SKM-1 (cell line): ENCODE results near the gene SEC61A1.
A peak's percentile ranks its signal among the peaks of the same experiment; 100 is the strongest.

Experiments used
- DNase-seq: peaks from one replicate; lab custom pipeline; 2025; ENCODE audit not compliant: unreplicated experiment; lab: John Stamatoyannopoulos, UW

SEC61A1 gene

DNA sequence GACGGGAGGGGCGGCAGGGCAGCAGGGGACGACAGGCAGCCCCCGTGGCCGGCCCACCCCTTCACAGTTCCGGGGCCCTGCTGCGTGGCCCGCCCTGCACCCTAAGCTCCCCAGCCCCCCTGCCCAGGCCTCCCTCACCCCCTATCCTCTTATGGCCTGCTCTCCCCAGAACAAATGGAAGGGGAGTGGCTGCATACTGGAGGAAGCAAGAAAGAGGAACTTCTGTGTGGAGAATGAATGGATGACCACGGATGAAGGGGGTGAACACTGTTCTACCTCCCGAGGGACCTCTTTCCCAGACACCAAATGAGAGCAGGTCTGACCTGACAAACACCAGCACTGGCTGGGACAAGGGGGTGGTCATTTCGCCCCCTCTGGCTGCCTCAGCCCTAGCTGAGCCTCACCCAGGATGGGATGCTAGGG lies 25.0 kb downstream of the SEC61A1 start:
- DNase-seq = peak; percentile 12

DNA sequence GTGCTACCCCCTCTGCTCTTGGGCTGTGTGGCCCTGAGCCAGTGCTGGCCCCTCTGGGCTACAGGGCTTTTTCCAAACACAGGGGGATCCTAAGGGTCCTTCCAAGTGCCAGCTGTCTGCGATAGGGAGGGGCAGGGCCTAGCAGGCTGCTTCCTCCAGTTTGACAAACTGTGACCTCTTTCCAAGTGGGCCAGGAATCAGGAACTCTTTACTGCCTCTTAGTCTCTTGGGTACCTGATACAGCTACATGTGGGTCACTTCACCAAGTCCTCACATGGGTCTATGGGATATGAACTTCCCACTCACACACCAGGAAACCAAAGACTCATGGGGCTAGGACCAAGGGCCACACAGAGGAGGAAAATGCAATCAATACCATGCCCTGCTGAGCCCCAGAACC lies 25.4 kb downstream of the SEC61A1 start:
- DNase-seq = no peak

DNA sequence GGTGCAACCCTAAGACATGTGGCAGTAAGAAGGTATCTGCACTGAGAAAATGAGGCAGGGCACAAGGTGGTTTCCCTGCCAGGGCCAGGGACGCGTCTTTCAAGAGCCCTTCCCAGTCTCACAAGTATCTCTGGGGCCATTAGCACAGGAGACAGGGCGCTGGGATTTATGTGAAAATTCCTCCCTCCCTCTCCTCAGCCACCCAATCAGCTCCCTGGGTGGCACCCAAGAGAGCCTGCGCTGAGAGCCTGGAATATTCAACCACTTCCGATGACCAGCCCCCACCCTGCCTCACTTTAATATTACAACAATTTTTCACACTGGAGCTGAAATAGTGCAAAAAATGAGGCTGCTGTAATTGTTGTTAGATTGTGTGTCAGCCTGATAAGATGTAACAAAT lies 26.1 kb downstream of the SEC61A1 start:
- no peak for DNase-seq

DNA sequence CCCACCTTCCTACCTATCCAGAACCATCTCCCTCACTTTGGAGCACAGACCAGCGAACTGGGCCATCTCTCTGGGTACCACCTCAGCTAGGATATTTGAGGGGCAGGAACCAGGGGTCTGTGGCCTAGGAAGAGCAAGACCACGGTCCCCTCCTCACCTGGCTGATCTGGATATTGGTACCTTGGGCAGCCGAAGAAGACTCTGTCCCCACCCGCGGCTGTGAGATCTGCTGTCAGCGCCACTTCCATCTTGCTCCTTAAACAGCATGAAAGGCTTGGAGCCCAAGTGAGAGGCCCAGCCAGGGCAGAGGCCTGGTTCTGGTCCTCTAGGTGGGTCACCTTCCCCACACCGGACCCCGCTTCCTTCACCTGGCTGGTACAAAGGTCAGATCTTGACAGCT lies 26.6 kb downstream of the SEC61A1 start:
- no peak for DNase-seq

DNA sequence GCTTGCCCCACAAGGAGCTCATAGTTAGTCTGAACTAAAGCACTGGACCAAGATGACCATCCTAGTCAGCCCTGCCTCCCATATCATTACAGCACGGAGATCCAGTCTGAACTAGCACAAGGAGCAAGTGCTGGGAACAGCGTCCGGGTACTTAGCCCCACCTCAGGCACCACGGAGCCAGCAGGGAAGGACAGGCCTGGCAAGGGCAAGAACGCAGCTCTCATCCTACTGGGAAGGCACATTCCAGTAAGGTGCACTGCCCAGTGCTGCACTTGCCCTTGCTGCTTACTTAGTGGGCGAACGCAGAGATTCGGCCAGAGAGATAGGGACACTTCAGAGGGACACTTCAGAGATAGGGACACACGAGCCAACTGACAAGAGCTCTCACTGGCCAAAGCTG lies 27.6 kb downstream of the SEC61A1 start:
- no peak for DNase-seq

DNA sequence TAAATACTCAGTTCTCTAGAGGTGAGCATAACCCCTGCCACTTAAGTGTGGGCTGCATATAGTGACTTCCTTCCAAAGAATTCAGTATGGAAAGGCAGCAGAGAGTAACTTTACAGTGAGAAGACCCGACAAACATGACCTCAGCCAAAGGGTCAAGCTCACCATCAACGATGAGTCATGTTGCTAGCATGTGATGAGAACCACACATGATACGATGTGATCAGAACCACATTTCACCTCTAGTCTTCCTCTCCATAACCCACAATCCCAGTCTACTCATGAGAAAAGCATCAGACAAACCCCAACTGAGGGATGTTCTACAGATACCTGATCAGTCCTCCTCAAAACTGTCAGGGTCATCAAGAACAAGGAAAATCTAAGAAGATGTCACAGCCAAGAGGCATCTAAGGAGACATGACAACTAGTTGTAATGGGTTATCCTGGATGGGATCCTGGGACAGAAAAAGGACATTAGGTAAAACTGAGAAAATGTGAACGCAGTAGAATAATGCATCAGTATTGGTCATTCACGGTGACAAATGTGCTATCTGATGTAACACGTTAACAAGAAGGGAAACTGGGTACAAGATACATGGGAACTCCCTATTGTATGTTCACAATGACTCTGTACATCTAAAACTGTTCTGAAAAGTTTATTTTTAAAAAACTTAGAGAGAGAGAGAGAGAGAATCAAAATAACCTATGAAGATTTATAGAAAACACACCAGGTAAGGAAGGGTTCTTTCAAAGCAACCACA lies 28.3 kb downstream of the SEC61A1 start:
- no peak for DNase-seq

DNA sequence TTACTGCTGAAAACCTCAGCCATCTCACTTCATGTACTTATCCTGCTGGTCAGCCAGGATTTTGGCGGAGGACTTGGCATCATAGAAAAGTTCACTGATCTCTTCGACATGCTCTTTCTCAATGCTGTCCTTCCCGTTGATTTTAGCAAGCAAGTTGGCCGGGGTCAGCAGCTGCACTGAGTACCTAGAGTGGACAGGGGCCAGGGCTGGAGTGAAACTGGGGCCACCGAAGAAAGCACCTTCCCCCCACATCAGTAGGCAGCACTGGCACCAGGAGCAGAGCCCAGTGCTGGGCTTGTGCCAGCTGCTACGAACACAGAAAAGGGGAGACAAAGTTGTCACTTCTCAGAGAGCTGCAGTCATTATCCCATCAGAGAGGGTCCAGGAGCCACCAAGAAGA lies 29.0 kb downstream of the SEC61A1 start:
- DNase-seq = no peak

DNA sequence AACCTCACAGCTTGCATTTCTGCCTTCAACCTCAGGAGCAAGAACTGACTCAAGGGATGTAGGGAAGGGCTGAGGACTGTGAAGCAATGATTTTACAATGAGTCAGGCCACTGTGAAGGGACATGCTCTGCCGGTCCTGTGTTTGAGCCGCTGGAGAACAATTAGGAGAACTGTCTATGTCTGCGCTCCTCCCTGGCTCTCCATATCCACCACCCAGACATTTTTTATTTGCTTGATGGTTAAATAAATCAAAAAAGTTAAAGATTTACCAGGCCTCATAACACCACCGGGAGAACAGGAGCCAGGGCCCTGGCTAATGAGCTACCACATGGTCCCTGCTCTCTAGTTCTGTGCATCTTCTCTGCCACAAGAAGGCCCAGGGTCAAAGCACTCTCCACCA lies 29.6 kb downstream of the SEC61A1 start:
- no peak for DNase-seq

DNA sequence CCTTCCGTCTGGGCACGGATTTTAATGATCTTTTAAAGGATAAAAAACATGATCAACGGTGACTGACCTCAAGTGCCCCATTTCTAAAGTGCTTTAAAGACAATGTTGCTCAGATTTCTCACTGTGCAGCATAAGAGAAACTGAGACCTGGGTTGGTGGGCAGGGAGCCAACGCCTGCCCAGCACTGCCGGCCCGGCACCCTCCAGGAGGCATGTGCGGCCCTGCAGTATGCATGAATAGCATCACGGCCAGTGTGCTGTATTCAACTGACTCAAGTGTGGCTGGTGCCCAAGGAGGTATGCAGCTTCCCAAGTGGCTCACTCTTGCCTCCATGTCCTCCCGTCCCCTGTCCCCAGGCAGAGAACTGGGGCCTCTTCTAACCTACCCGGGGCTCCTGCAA lies 30.3 kb downstream of the SEC61A1 start:
- no peak for DNase-seq

DNA sequence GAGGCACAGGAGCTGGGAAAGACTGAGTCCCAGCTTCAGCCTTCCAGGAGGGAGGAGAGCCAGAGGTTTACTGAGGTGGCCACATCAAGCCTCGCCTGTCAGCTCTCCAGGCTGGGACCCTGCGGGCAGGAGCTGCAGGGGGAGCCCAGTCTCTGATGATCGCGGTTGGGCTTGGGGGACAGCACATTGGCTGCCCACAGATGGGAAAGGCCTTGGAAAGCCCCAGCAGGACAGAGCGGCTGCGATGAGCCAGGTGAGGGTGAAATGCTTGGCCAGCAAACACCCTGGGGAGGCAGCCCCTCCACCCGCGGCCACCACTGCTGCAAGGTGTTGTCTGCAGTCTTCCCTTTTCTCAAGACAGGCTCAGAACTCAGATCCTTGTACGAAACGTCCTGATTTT lies 31.2 kb downstream of the SEC61A1 start:
- no peak for DNase-seq

DNA sequence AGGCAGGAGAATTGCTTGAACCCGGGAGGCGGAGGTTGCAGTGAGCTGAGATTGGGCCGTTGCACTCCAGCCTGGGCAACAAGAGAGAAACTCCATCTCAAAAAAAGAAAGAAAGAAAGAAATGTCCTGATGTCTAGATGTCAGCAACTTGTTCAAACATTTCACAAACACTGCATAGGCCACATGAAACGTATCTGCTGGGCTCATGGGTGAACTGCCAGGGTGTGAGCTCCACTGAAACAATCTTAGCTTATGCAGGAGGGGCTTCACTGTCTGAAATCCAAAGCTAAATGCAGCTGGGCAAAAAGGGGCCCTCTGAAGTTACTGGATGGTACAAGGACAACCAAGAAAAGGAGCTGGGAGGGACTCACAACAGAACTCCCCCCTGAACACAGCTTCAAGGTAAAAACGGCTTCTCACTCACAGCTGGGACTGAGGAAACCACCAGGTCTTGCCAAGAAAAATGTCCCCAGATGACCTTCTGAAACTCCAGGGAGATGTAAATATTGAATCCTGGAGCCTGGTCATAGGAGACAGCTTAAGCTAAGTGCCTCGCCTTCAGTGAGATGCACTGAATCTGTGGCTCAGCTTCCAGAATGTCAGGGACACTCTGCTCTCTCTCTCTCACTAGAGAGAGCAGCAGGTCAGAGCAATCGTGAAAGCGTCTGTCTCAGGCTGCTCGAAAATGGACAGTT lies 31.9 kb downstream of the SEC61A1 start:
- DNase-seq = no peak

DNA sequence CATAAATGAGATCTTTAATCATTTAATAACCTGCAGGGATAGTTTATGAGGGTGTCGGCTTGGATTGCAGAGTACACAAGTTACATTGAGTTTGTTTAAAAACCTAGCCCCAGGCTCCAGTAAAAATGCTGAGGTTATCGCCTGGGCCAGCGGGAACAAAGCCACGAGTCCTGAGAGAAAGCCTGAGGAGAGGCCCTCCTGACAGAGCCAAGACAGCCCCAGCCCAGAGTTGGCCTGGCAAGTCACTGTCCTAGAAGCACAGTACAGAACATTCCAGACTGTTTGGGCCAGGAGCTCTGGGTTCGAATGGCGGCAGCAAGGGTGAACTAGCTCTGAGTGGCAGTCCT lies 32.4 kb downstream of the SEC61A1 start:
- no peak for DNase-seq

DNA sequence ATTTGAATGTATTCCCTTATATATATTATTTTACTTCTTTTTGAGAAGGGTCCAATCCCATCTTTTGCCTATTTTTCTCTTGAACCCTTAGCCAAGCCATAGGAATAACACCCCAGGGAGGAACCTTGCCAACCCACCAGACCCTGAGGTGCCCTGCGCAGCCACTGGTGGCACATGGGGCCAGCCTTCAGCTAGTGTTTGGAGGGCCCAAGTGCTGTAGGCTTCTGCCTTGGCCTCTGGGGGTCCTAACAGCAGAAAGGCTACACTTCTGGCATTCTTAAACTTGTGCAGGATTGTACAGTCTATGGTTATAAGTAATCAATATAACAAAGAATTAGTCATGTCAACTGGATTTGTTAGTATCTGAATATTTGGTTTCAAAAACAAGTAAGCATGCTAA lies 36.9 kb downstream of the SEC61A1 start:
- DNase-seq = no peak

DNA sequence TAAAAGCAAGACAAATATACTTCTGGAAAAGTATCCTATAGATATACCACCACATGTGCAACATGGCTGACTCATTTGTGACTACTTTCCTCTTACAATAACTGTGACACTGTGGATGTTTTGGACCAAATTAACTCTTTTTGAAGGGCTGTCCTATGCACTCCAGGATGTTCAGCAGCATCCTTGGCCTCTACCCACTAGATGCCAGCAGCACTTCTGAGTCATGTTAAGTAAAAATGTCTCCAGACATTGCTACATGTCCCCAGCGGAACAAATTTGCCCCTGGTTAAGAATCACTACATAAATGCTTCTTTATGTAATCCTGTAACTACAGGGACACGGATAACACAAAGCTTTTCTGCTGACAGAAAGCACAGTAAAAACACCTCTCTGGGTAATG lies 39.3 kb downstream of the SEC61A1 start:
- DNase-seq = no peak

DNA sequence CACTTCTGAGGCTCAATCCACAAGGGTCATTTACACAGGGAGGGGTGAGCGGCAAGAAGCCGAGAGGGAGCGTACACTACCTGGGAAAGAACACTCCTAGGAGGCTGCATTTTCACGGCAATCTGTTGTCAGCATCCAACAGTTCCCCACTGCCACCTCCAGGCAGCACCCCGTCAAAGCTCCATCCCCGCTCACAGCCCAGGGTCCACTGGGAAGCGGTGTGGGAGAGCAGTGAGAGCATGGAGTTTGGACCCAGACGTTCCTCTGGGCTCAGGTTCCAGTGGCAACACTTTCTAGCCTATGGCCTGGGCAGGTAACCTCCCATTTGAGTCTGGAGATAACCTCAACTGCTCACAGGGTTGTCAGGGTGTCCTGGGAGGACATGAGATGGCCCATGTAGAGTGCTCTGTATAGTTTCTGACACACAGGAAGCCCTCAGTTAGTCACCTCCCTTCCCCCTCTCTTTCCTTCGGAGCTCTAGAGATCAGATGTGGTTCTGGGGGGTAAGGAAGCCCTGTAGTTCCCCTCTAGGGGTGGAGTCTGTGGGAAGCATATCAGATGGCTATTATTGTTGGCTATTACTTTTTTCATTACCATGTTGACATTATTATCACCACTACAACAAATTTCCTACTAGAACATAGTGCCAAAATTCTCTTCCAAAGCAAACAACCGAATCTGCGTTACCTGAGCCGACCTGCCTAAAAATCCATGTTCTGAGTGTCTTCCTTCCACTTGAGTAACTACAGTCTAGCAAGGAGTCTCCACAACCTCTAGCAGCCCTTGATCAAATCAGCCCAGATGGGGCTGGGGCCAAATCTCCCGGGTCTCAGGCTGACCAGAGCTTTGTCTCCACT lies 42.3 kb downstream of the SEC61A1 start:
- no peak for DNase-seq

DNA sequence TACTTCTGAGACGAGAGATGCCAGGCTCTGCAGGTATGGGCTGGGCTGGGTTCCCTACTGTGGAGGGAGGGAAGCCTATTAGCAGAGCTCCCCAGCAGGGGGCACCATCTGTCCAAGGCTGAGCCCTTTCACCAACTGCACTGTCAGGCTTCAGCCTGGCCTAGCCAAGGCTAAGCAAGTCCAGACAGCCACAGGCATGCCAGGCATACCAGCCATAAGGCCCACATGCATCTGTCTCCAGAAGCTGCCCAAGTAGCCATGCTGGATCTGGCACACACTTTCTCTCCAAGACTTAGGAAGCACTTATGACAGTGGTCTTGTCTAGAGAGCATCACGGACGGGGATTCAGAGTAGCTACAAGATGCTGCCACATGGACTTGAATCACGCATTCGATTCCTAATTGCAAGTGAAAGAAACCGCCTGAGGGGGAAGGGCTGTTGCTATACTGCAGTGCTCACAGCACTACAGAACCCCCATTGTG lies 43.0 kb downstream of the SEC61A1 start:
- DNase-seq = peak; percentile 17

DNA sequence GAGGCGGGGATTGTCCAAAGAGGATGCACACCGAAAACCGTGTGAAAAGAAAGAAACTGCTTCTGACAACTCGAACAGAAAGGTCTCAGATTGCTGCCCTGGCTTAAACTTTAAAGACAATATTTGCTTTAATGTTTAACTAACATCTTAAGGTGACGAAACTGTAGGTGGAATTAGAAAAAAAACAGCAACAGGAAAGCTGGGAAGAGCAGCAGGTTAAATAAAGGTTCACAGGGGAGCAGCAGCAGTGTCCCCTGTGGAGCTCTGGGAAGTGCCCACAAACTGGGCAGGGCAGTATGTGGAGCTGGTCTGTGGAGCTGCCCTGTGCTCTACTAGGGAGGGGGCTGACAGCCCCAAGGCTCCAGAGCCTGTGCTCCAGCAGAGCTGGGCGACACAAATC lies 46.0 kb downstream of the SEC61A1 start:
- no peak for DNase-seq

DNA sequence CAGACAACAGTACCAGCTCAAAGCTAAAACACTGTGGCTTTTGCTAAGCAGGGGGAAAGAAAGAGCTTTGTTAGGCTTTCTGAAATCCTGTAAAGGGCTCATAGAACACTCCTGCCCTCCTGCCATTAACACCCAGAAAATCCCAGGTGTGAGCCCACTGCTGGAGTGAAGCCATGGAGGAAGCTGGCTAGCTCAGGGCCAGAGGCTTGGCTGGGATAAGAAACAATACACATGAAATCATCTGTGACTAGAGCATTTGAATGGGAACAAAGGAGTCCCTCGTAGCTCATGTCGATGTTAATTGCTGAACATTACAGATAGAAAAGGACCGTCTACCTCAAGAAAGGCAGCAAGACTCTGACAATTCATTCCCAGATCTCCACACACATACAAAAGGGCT lies 47.9 kb downstream of the SEC61A1 start:
- DNase-seq = no peak

DNA sequence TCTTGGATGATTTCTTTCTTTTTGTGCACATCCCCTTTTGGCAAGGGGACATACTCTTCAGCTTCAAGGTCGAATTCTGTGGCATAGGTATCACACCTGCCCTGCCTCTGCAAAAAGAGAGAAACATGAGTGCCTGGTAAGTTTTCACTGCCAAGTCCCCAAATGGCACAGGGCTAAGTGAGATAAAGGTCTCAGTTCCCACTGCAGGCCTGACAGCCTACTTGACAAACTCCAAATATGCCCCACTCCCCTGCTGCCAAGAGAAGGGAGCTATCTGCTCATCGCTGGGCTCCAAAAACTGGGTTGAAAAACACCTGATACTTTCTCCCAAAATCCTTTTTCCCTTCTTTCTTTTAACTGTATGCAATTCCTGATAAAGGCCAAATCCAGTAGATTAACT lies 48.4 kb downstream of the SEC61A1 start:
- no peak for DNase-seq

DNA sequence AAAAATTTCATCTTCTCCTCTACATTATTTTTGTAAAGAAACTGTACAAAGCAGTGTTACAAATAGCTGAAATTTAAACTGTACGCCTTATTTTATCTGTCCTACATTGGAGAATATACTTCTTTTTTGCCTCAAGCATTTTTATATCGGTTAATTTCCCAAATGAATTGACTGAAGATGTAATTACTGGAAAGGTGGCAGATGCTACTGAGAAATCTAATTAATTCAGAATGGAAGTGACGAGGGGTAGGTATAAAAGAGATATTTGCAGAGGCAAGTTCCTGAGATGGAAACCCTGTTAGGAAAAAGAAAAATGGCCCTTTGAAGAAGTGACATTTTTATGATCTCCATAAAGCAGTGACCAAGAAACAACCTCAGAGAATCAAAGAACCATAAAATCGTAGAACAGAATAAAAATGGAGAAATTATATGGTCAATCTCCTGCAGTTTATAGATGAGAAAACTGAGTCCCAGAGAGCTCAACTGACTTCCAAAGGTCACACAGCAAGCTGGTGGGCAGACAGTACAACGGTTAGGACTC lies 51.0 kb downstream of the SEC61A1 start:
- DNase-seq = no peak

DNA sequence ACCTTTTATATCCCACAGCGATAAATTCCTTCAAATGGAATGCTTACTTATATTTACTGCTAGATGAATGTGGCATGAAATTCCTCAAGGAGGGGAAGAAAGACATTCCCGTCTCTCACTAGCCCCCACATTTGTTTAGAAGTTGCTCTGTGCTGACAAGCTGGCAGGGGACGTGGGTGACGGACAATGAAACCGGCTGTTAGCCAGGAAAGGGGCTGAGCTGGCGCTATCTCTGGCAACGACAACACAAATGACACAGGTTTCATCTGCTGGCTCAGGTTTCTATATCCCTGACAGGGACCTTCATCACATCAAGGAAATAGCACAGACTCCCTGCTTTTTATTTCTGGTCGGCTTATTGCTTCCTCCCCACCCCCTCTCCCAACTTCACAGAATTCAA lies 55.6 kb downstream of the SEC61A1 start:
- no peak for DNase-seq

DNA sequence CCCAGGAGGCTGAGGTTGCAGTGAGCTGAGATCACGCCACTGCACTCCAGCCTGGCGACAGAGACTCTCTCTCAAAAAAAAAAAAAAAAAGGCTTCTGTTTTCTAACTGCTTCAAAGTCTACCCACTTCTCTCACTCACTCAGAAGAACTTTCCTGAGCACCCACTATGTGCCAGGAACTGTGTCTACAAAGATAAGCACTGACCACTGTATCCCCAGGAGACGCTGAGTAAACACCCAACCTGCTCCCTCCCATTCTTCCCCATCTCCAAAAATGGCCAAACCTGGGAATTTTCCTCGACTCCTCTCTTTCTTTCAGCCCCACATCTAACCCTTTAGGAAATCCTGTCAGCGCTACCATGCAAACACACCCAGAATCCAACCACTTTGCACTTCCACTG lies 58.9 kb downstream of the SEC61A1 start:
- no peak for DNase-seq
